Measurements from ENCODE around the gene SLC17A6. TPM values are rescaled to one million over a fixed set of nuclear protein-coding genes. Genes with fewer than 3 reads are reported as not detected.

The SLC17A6 gene
- total RNA-seq, 1 experiment from 2014 or later, result not detected

DNA sequence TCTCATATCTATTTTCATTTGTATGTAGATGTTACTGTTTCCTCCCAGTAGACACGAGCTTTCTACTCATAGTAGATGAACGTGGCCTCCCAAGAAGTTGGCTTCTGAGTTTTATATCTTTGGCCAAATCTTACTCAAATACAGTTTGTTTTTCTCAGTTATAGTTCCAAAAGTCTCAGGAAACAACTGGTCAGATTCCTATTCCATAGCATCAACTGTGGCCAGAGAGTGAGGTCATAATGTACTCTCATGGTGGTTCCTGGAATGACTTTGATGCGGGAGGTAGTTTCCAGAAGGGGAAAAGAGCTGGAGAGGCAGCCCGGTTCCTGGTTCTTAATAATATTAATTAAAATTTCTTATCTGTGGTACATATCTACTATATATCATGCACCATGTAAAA lies 77.3 kb downstream of the SLC17A6 start:
- no TSS peak for BruUV-seq (replicated peaks)
- no peak for ATAC-seq
- H3K27me3 ChIP-seq (ENCODE audit: insufficient read depth, low read length), result no peaks in the 10 kb centered on the region
- intact Hi-C loops (cut with micrococcal nuclease), result no loop called here
- H3K27ac ChIP-seq (ENCODE audit: low read depth, low read length), result no peak overlapping the region
- H3K9me3 ChIP-seq (ENCODE audit: control insufficient read depth in 1 of 2, insufficient read depth in 1 of 2, low read depth in 1 of 2, low read length in 2 of 2), result no peaks in the 10 kb centered on the region
- no peak overlapping the region for H2AFZ ChIP-seq (ENCODE audit: low read depth, low read length, poor library complexity, severe bottlenecking)
- ChIA-PET RAD21 (ENCODE audit: low non-redundant PET in 1 of 2, low total read pairs in 2 of 2, uncharacterized antibody in 2 of 2, unreplicated experiment in 2 of 2) (no interaction called here), POLR2A (no interaction called here), CTCF (no interaction called here)
- no peaks in the 10 kb centered on the region for H3K4me1 ChIP-seq (ENCODE audit: control insufficient read depth in 1 of 2, insufficient read depth in 2 of 2, low read length in 2 of 2)
- no peaks in the 10 kb centered on the region for H3K79me2 ChIP-seq (ENCODE audit: insufficient read depth, low read length)
- no peak overlapping the region for H3K9ac ChIP-seq (ENCODE audit: low read length)
- H3K9me2 ChIP-seq (ENCODE audit: insufficient read depth), result no peaks in the 10 kb centered on the region
- no peaks in the 10 kb centered on the region for H4K20me1 ChIP-seq (ENCODE audit: insufficient read depth)
- H3K36me3 ChIP-seq (ENCODE audit: control insufficient read depth in 1 of 2, insufficient read depth in 2 of 2, low read length in 2 of 2), result no peaks in the 10 kb centered on the region
- no peak overlapping the region for H3K4me2 ChIP-seq (ENCODE audit: low read length)
- no peak overlapping the region for H3K4me3 ChIP-seq (replicated peaks in 1 of 2; ENCODE audit: low read depth in 1 of 2, low read length in 2 of 2)
- TF ChIP-seq CBX3 (IDR thresholded peaks at IDR 0.05; ENCODE audit: low read depth) (no peak), CEBPB (IDR thresholded peaks at IDR 0.05; ENCODE audit: low read depth) (no peak), SRF (IDR thresholded peaks at IDR 0.05; ENCODE audit: low read depth) (no peak), YY1 (IDR thresholded peaks at IDR 0.05; ENCODE audit: extremely low read depth, insufficient replicate concordance, low read depth, low read length) (no peak), POLR2AphosphoS5 (IDR thresholded peaks at IDR 0.05; ENCODE audit: low read depth, low read length) (no peak), JUND (IDR thresholded peaks at IDR 0.05) (no peak), ZFX (IDR thresholded peaks at IDR 0.05) (no peak)
- TF ChIP-seq, protein P1, sequence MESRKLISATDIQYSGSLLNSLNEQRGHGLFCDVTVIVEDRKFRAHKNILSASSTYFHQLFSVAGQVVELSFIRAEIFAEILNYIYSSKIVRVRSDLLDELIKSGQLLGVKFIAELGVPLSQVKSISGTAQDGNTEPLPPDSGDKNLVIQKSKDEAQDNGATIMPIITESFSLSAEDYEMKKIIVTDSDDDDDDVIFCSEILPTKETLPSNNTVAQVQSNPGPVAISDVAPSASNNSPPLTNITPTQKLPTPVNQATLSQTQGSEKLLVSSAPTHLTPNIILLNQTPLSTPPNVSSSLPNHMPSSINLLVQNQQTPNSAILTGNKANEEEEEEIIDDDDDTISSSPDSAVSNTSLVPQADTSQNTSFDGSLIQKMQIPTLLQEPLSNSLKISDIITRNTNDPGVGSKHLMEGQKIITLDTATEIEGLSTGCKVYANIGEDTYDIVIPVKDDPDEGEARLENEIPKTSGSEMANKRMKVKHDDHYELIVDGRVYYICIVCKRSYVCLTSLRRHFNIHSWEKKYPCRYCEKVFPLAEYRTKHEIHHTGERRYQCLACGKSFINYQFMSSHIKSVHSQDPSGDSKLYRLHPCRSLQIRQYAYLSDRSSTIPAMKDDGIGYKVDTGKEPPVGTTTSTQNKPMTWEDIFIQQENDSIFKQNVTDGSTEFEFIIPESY (IDR thresholded peaks at IDR 0.05; ENCODE audit: extremely low read depth, insufficient replicate concordance, low read length), result no peak
- TF ChIP-seq, protein P2, sequence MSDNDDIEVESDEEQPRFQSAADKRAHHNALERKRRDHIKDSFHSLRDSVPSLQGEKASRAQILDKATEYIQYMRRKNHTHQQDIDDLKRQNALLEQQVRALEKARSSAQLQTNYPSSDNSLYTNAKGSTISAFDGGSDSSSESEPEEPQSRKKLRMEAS (IDR thresholded peaks at IDR 0.05), result no peak
- DNase-seq (ENCODE audit: low read depth, low spot score), result no peak

DNA sequence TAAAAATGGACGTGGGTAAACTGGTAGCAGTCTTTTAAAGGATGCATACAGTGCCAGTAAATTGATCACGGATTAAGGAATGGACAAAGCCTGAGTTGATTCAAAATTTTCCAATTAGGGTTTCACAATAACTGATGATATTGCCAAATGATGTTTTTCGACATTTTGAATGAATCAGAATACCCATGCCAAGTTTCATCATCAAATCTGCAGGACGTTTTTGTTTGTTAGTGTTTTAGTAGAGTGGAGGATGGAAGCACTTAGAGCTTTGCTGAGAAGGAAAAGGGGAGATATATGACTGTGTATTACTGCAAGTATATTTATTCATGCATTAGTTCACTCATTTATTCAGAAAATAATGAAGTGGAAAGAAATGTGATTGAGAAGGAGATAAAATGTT lies 78.3 kb downstream of the SLC17A6 start:
- H3K27me3 ChIP-seq (ENCODE audit: insufficient read depth, low read length), result no peaks in the 10 kb centered on the region
- intact Hi-C loops (cut with micrococcal nuclease), result no loop called here

More for the DNA sequence above, 78.3 kb downstream of the SLC17A6 start:
- H3K9me2 ChIP-seq (ENCODE audit: insufficient read depth), result no peaks in the 10 kb centered on the region
- H3K4me2 ChIP-seq (ENCODE audit: low read length), result no peak overlapping the region
- no peak overlapping the region for H3K9ac ChIP-seq (ENCODE audit: low read length)
- ChIA-PET CTCF (no interaction called here), RAD21 (ENCODE audit: low non-redundant PET in 1 of 2, low total read pairs in 2 of 2, uncharacterized antibody in 2 of 2, unreplicated experiment in 2 of 2) (no interaction called here), POLR2A (no interaction called here)
- H3K4me3 ChIP-seq (replicated peaks in 1 of 2; ENCODE audit: low read depth in 1 of 2, low read length in 2 of 2), result no peak overlapping the region
- H4K20me1 ChIP-seq (ENCODE audit: insufficient read depth), result no peaks in the 10 kb centered on the region
- H2AFZ ChIP-seq (ENCODE audit: low read depth, low read length, poor library complexity, severe bottlenecking), result no peak overlapping the region
- ATAC-seq (no peak), DNase-seq (ENCODE audit: low read depth, low spot score) (no peak)
- TF ChIP-seq, protein P2 (IDR thresholded peaks at IDR 0.05), result no peak
- TF ChIP-seq, protein P3, sequence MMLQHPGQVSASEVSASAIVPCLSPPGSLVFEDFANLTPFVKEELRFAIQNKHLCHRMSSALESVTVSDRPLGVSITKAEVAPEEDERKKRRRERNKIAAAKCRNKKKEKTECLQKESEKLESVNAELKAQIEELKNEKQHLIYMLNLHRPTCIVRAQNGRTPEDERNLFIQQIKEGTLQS (IDR thresholded peaks at IDR 0.05), result no peak
- TF ChIP-seq POLR2AphosphoS5 (IDR thresholded peaks at IDR 0.05; ENCODE audit: low read depth, low read length) (no peak), JUND (IDR thresholded peaks at IDR 0.05) (no peak), YY1 (IDR thresholded peaks at IDR 0.05; ENCODE audit: extremely low read depth, insufficient replicate concordance, low read depth, low read length) (no peak), FOSL1 (IDR thresholded peaks at IDR 0.05; ENCODE audit: low read depth) (no peak), SP1 (IDR thresholded peaks at IDR 0.05; ENCODE audit: low read depth) (no peak), ZFX (IDR thresholded peaks at IDR 0.05) (no peak), SRF (IDR thresholded peaks at IDR 0.05; ENCODE audit: low read depth) (no peak), ELF1 (IDR thresholded peaks at IDR 0.05; ENCODE audit: borderline replicate concordance, low read depth) (no peak)
- TF ChIP-seq, protein P4, sequence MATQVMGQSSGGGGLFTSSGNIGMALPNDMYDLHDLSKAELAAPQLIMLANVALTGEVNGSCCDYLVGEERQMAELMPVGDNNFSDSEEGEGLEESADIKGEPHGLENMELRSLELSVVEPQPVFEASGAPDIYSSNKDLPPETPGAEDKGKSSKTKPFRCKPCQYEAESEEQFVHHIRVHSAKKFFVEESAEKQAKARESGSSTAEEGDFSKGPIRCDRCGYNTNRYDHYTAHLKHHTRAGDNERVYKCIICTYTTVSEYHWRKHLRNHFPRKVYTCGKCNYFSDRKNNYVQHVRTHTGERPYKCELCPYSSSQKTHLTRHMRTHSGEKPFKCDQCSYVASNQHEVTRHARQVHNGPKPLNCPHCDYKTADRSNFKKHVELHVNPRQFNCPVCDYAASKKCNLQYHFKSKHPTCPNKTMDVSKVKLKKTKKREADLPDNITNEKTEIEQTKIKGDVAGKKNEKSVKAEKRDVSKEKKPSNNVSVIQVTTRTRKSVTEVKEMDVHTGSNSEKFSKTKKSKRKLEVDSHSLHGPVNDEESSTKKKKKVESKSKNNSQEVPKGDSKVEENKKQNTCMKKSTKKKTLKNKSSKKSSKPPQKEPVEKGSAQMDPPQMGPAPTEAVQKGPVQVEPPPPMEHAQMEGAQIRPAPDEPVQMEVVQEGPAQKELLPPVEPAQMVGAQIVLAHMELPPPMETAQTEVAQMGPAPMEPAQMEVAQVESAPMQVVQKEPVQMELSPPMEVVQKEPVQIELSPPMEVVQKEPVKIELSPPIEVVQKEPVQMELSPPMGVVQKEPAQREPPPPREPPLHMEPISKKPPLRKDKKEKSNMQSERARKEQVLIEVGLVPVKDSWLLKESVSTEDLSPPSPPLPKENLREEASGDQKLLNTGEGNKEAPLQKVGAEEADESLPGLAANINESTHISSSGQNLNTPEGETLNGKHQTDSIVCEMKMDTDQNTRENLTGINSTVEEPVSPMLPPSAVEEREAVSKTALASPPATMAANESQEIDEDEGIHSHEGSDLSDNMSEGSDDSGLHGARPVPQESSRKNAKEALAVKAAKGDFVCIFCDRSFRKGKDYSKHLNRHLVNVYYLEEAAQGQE (IDR thresholded peaks at IDR 0.05; ENCODE audit: low read depth), result no peak
- no peaks in the 10 kb centered on the region for H3K79me2 ChIP-seq (ENCODE audit: insufficient read depth, low read length)
- no peaks in the 10 kb centered on the region for H3K4me1 ChIP-seq (ENCODE audit: control insufficient read depth in 1 of 2, insufficient read depth in 2 of 2, low read length in 2 of 2)
- BruUV-seq (replicated peaks), result no TSS peak
- H3K9me3 ChIP-seq (ENCODE audit: control insufficient read depth in 1 of 2, insufficient read depth in 1 of 2, low read depth in 1 of 2, low read length in 2 of 2), result no peaks in the 10 kb centered on the region
- no peaks in the 10 kb centered on the region for H3K36me3 ChIP-seq (ENCODE audit: control insufficient read depth in 1 of 2, insufficient read depth in 2 of 2, low read length in 2 of 2)
- H3K27ac ChIP-seq (ENCODE audit: low read depth, low read length), result no peak overlapping the region

All from HCT116 (cell line).